ENCODE measurements around the gene SAC3D1.

SAC3D1 gene

DNA sequence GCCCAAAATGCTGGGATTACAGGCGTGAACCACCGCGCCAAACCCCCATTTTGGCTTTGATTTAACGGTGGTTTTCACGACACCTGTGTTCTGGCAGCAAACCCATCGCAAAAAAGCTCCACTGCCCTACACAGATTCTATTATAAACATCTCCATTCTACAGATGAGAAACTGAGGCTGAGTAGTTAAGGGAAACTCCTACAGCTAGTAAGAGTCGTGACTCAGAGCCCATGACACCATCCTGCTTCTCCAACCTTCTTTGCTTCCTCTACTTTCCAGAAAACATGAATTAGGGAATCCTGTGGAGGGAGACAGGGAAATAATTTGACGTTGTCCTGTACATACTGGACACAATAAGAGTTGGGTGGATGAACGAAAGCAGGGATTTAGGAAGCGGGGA lies 14.2 kb upstream of the SAC3D1 start:
- DNase-seq, result no peak

- peak; percentile 97 for DNase-seq
Measured at GRCh38 chr11:65027213-65028067, 13.6 kb upstream of the SAC3D1 start, which contains the start of gene SNX15. Gene SNX15, plus strand, starts transcription at chr11:65027439. Its CDS starts 99 bp downstream, at chr11:65027538.

DNA sequence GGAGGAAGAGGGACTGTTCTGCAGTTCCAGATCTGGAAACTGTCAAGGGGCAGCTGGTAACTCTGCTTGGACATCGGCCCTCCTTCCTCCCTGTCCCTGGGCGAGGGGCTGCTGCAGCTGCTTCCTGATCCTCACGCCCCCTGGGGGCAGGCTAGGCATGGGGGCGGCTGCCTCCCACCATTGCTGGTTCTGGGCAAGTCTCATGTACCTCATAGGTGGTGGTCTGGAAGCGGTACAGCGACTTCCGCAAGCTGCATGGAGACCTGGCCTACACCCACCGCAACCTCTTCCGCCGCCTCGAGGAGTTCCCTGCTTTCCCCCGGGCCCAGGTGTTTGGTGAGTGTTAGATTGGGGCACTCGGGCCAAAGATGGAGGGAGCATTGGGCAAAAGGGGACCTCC lies 8.8 kb upstream of the SAC3D1 start:
- DNase-seq, result no peak

DNA sequence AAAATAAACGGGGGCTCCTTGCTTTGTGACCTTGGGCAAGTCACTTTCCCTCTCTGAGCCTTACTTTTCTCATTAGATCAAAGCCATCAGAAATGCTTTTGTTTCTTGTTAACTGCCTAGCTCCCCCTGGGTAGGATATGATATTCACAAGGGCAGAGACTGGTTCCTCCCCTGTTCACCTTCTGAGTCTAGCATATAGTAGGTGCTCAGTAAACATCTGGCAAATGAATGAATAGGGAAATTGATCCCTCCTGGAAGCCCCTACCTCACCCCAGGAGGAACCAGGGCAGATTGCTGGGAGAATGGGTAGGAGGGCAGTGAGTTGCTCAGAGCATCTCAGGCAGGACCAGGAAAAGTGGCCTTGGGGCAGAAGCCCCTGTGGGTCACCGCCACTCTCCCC lies 6.6 kb upstream of the SAC3D1 start:
- DNase-seq, result no peak

GRCh38 chr11:65035579-65035978 lies 5.4 kb upstream of the SAC3D1 start:
- no peak for DNase-seq

GRCh38 chr11:65036931-65037330 lies 4.1 kb upstream of the SAC3D1 start:
- no peak for DNase-seq

GRCh38 chr11:65040520-65040846 lies 527 bp upstream of the SAC3D1 start:
- DNase-seq, result no peak

- DNase-seq, result no peak
Measured at GRCh38 chr11:65042891-65043290, 1.9 kb downstream of the SAC3D1 start.

- DNase-seq, result peak; percentile 8
Measured at GRCh38 chr11:65043881-65044501, 3.0 kb downstream of the SAC3D1 start.

DNA sequence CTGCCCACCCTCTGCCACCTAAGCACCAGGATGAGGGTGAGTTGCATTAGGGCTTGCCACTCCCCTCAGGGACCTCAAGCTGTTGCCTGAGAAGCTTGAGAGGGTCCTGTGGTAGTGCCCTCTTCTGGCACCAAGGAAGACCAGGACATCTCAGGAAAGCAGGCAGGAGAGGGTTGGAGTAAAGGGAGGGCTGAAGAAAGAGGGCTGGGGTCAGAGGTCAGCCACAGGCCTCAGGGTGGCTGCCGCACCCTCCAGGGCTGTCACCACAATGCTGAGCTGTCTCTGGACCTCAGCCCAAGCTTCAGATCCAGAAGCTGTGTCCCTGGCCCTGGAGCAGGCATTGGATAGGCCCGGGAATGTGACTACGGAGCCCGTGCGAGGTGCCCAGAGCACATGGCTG lies 4.1 kb downstream of the SAC3D1 start:
- no peak for DNase-seq

- DNase-seq, result no peak
Measured at GRCh38 chr11:65045728-65046127, 4.7 kb downstream of the SAC3D1 start.

DNA sequence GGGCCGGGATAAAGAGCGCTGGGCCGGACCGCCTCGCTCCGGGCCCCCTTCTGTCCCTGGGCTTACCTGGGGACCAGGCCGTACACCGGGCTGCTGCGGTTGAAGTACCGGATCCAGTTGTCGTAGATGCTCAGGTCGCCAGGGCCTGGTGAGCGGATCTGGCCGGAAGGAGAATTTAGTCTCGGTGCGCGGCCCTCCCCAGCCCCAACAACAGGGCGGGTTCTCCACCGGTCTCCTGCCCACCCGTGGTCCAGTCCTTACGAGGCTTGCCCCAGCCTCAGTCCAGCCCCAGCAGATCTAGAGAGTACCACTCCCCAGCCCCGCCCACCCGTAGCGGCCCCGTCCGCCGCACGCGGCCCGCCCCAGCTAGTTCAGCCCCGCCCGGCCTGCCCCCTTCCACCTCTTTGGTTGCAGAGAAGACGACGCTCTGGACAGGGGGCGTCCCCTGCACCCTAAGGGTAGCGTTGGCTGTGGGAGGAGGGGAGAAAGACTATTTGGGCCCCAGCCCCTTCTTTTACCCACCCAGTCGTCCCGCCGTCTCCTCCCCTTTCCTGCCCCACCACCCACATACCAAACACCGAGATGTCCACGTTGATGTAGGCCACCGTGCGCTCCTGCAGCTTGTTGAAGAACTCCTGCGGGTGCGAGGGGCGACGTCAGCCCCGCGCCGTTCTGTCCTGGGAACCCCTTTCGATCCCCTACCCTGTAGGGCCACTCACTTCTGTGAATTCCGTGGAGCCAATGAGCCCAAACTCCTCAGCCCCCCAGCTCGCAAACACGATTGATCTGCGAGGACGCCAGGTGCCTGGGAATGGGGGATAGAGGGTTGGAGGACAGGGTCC lies 6.8 kb downstream of the SAC3D1 start:
- peak; percentile 14 for DNase-seq

DNA sequence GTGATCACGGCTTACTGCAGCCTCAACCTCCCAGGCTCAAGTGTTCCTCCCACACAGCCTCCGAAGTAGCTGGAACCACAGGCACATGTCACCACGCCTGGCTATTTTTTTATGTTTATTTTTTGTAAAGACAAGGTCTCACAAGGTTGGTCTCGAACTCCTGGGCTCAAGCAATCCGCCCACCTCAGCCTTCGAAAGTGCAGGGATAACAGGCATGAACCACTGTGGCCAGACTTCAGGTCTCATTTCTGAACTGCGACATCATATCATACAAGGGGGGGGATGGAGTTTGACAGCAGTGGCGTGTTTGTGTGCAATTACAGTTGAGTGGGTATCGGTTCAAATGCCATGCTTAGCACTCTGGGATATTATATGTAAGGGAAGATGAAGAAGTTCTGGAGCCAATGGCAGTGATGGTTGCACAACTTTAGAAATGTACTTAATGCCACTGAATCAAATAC lies 10.4 kb downstream of the SAC3D1 start:
- DNase-seq, result no peak

- DNase-seq, result no peak
Measured at GRCh38 chr11:65053827-65054508, 13.0 kb downstream of the SAC3D1 start.

DNA sequence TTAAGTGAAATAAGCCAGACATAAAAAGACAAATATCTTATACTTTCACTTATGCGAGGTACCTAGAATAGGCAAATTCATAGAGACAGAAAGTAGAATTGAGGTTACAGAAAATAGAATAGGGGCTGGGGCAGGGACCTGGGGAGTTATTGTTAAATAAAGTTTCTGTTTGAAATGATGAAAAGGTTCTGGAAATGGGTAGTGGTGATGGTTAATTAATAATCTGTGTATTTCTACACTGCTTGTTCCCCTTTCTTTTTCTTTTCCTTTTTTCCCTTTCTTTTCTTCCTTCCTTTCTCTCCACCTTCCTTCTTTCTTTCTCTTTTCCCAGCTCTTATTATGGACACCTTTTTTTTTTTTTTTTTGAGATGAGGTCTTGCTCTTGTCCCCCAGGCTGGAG lies 14.5 kb downstream of the SAC3D1 start:
- DNase-seq, result no peak

DNA sequence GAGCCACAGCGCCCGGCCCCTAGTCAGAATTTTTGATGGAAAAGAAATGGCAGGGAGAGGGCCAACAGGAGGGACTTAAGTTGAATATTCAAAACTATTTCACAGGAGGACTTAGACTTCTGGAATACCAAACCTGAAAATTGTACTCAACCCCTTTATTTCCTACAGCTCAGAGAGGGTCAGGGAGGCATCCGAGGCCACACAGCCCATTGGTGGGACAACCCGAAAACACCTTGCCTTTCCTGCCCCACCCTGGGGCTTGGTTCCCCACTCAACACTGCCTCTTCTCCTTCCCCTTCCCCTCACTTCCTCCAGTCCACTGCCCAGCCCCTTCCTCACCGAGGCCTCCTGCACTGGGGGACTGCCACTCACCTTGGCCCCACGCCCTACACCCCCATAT lies 16.0 kb downstream of the SAC3D1 start:
- DNase-seq, result no peak

DNA sequence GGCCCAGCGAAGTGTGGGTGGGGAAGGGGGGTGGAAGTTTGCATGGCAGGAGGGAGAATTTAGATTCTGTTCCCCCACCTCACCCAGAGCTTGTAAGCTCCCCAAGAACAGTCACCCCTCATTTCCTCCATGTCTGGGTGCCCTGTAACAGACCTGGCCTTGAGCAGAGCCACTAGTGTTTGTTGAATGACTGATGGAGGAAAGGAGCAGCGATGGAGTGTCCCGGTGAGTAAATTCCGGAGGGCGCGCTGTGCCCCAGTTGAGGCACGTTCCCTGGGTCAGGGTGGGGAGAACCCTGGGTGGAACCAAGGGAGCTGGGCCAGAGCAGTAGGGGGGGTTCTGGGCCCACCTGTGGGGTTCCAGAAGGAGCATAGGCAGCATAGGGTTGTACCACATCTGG lies 16.5 kb downstream of the SAC3D1 start:
- no peak for DNase-seq

DNA sequence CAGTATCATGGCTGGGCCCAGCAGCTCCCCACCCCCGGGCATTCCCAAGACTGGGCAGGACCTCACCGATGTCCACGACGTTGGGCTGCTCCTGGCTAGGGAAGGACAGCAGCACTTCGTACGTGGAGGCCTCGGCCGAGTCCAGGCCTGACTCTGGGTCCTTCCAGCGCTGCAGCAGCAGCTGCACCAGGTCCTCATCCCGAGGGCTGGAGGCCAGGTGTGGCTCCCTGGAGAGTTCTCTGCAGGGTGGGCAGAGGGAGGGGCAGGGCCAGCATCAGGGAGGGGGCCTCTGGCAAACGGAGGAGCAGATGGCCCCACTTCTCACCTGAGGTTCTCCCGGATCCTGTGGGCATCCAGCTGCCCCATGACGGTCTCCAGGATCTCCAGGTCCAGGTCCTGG lies 17.0 kb downstream of the SAC3D1 start:
- no peak for DNase-seq

DNA sequence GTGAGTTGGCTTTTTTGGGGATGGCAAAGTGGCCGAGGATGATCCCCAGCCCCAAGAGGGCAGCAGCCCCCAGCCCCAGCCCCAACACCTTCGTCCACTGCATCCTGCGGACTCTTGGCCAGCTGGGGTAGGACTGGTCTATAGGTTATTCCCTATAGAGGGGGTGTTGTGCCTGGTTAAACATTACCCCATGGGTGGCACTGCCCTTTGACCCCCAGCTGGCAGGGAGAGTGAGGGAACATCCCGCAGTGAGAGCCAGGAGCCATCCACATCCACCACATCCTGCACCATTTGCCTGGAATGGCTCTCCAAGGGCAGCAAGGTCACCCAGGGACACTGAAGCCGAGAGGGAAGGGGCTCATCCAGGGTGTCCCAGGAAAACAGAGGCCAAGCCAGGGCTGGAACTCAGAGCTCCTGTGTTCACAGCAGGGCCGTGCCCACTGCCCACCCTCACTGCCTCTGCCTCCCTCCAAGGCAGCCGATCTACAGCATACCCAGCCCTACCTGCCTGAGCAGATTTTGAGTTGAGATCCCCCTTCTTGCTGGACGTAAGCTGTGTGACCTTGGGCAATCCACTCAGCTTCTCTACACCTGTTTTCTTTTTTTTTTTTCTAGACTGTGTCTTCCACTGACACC lies 17.5 kb downstream of the SAC3D1 start, which contains the start of gene NAALADL1:
TSS of gene NAALADL1 (minus strand) at position 135 of the 636 bp plus-strand sequence. CDS start at position 103, 32 bp downstream.
- DNase-seq, result no peak

- DNase-seq, result no peak
Measured at GRCh38 chr11:65059523-65059922, 18.5 kb downstream of the SAC3D1 start.

DNA sequence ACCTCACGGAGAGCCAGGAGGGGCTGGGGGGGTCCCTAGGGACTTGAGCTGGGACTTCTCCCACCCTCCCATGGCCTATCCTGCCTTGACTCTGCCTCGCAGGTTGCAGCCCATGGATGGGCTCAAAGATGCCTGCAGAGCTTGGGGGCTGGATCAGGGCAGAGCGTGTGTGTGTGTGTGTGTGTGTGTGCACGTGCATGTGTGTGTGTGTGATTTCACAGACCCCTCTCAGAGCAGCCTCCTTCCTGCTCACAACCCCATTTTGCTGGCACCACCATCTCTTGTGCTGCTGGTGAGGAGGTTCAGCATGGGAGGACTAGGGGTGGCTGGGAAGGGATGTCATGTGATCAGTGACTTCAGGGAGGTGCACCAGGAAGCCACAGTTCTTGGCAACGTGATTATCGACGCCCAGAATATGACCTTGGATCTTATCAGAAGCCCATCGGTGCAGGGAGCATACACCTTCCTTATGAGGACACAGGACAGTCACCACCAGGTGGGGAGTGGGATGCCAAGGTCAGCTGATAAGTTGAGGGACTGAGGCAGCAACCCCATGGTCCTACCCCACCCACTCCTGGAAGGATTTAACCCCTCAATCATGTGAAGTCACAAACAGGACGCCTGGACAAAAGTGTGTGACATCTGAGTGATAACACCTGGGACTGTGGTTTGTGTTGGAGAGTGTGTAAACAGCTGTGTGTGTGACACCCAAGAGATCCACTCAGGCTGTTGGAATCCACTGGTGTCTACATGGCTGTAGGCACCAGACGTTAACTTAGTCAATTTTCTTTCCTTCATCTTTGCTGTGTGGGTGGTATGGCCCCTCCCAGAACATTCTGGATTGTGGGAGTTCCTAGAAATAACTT lies 19.2 kb downstream of the SAC3D1 start:
- no peak for DNase-seq
